Measurements from ENCODE around the gene LRRC10. TPM values are rescaled to one million over a fixed set of nuclear protein-coding genes. Genes with fewer than 3 reads are reported as not detected.

The LRRC10 gene
- total RNA-seq, 1 donor from 2014 or later, result not detected

DNA sequence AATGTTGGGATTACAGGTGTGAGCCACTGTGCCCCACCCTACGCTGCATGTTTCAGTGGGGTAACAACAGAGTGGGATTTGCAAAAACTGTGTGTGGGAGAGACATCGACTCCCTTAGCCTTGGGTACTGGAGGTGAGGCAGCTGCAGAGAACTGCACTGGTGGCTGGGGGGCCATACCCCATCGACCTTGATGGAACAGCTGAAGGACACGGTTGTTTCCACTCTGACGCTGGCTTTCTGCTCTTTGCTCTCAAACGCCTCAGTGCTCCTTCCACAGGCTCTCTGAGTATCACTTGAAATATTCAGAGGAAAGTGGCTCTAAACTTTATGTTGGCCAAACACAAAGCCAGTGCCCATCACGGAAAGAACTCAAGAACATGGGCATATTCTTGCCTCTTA, 30.8 kb upstream of the LRRC10 start:
- H3K4me1 Mint-ChIP-seq (ENCODE audit: low read depth), result peaks cover 2% of the 10 kb centered on the region
- no peak for DNase-seq (ENCODE audit: low spot score)
- no peak overlapping the region for H3K27ac Mint-ChIP-seq
- H3K9me3 Mint-ChIP-seq, result no peaks in the 10 kb centered on the region
- H3K27me3 Mint-ChIP-seq (ENCODE audit: low read depth), result peaks cover 16% of the 10 kb centered on the region
- H3K36me3 Mint-ChIP-seq (ENCODE audit: low read depth), result no peaks in the 10 kb centered on the region
- intact Hi-C loops (cut with micrococcal nuclease), result no loop called here
- no peak overlapping the region for H3K4me3 Mint-ChIP-seq (ENCODE audit: low read depth)

DNA sequence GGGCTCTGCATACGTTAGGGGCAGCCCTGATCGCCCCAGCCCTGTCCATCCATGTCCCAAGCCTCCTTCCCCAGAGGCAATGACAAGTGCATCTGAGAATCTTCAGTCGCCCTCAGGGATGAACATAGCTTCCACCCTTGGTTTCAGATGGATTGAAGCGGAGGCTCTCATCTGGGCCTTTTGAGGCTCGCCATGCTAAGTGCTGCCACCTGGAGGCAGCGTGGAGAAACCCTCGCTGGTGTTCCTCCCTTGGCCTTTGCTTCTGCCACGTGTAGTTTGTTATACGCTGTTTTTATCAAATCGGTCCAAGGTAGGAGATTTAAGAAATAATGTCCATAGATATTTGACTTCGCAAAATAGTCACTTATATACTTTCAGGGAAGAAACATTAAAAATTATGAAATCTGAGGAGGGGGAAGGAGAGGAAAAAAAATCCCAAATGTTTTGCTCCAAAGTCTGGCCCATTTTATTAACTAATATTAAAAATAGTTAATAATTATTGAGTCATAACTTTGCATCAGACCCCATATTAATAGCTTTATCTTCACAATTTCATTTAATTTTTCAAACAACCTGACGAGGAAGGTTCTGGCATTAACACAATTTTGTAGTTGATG, 28.8 kb upstream of the LRRC10 start:
- peaks cover 4% of the 10 kb centered on the region for H3K27me3 Mint-ChIP-seq (ENCODE audit: low read depth)

DNA sequence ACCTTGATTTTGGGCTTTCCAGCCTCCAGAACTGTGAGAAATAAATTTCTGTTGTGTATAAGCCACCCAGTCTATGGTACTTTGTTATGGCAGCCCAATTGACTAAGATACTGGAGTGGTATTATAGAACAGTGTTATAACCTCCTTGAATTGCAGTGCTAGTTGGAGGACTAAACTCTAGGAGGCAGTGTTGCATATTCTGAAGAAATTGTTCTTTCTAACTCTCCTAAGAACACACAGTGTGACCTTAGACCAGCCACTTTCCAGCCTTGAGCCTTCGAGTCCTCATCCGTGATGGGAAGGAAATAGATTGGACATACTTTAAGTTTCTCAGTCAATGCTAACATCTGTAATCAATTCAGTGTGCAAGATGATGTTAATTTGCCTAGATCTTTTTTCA, 22.4 kb upstream of the LRRC10 start:
- Mint-ChIP-seq H3K27me3 (ENCODE audit: low read depth) (peaks cover 1% of the 10 kb centered on the region), H3K9me3 (no peaks in the 10 kb centered on the region), H3K4me1 (ENCODE audit: low read depth) (no peaks in the 10 kb centered on the region), H3K36me3 (ENCODE audit: low read depth) (no peaks in the 10 kb centered on the region), H3K27ac (no peak overlapping the region), H3K4me3 (ENCODE audit: low read depth) (no peak overlapping the region)
- DNase-seq (ENCODE audit: low spot score), result no peak
- intact Hi-C loops (cut with micrococcal nuclease), result no loop called here

More for the DNA sequence above, 28.8 kb upstream of the LRRC10 start:
- Mint-ChIP-seq H3K4me3 (ENCODE audit: low read depth) (no peak overlapping the region), H3K4me1 (ENCODE audit: low read depth) (peaks cover 2% of the 10 kb centered on the region), H3K27ac (no peak overlapping the region), H3K9me3 (no peaks in the 10 kb centered on the region), H3K36me3 (ENCODE audit: low read depth) (no peaks in the 10 kb centered on the region)
- intact Hi-C loops (cut with micrococcal nuclease), result loop anchor here (1.0 to 2.0 kb wide), 2 partner anchors 282 to 349 kb away; no protein-coding TSS in a partner anchor
- DNase-seq (ENCODE audit: low spot score), result peak; percentile 34

DNA sequence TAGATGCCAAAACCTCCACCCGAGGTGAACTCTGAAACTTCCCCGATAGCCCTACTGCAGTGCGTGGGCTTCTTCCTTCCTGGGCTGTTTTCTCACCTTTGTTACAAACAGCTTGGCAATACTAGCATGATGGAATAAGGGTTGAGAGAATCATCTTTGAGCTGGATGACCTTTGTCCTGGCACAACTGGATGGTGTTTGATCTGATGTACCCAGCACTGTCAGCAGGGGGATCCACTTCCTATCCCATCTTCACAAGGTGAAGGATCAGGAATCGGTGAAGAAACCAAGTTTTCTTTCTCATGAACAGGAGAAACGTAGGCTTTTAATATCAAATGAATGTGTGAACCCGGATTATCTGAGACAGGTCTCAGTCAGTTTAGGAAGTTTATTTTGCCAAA, 19.5 kb upstream of the LRRC10 start:
- no peak overlapping the region for H3K4me3 Mint-ChIP-seq (ENCODE audit: low read depth)
- H3K9me3 Mint-ChIP-seq, result no peaks in the 10 kb centered on the region
- peaks cover 1% of the 10 kb centered on the region for H3K27me3 Mint-ChIP-seq (ENCODE audit: low read depth)
- intact Hi-C loops (cut with micrococcal nuclease), result no loop called here
- H3K36me3 Mint-ChIP-seq (ENCODE audit: low read depth), result no peaks in the 10 kb centered on the region
- no peak for DNase-seq (ENCODE audit: low spot score)
- no peak overlapping the region for H3K27ac Mint-ChIP-seq
- H3K4me1 Mint-ChIP-seq (ENCODE audit: low read depth), result no peaks in the 10 kb centered on the region

DNA sequence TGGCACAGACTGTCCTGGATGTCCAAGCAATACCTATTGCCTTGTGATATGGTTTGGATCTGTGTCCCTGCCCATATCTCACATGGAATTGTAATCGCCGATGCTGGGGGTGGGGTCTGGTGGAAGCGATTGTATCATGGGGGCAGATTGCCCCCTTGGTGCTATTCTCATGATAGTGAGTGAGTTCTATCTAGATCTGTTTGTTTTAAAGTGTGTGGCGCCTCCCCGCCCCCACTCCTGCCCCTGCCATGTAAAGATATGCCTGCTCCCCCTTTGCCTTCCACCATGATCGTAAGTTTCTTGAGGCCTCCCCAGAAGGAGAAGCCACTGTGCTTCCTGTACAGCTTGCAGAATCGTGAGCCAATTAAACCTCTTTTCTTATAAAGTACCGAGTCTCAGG, 16.8 kb upstream of the LRRC10 start:
- Mint-ChIP-seq H3K4me1 (ENCODE audit: low read depth) (no peaks in the 10 kb centered on the region), H3K36me3 (ENCODE audit: low read depth) (no peaks in the 10 kb centered on the region), H3K27ac (no peak overlapping the region), H3K4me3 (ENCODE audit: low read depth) (no peak overlapping the region), H3K9me3 (no peaks in the 10 kb centered on the region), H3K27me3 (ENCODE audit: low read depth) (peaks cover 1% of the 10 kb centered on the region)
- intact Hi-C loops (cut with micrococcal nuclease), result no loop called here
- no peak for DNase-seq (ENCODE audit: low spot score)

DNA sequence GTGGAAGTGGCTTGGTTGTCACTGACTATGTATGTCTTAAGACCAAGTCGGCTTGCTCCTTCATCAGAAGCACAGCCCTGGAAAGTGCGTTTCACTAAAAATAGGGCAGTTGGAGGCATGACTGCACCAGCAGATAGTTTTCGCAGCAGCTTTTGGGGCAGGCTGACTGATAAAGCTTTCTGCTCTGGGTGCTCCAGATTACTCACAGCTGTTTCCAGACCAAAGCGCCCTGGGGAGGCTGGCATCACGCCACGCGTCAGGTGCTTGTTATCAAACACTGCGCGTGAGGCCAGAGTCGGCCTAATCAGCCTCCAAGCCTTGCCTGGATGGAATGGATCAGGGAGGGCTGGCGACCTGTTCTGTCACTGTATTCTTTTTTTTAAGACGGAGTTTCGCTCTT, 13.3 kb upstream of the LRRC10 start:
- intact Hi-C loops (cut with micrococcal nuclease), result no loop called here
- H3K4me3 Mint-ChIP-seq (ENCODE audit: low read depth), result no peak overlapping the region
- no peak for DNase-seq (ENCODE audit: low spot score)
- H3K4me1 Mint-ChIP-seq (ENCODE audit: low read depth), result no peaks in the 10 kb centered on the region
- H3K27ac Mint-ChIP-seq, result no peak overlapping the region
- peaks cover 1% of the 10 kb centered on the region for H3K27me3 Mint-ChIP-seq (ENCODE audit: low read depth)
- no peaks in the 10 kb centered on the region for H3K36me3 Mint-ChIP-seq (ENCODE audit: low read depth)
- no peaks in the 10 kb centered on the region for H3K9me3 Mint-ChIP-seq

DNA sequence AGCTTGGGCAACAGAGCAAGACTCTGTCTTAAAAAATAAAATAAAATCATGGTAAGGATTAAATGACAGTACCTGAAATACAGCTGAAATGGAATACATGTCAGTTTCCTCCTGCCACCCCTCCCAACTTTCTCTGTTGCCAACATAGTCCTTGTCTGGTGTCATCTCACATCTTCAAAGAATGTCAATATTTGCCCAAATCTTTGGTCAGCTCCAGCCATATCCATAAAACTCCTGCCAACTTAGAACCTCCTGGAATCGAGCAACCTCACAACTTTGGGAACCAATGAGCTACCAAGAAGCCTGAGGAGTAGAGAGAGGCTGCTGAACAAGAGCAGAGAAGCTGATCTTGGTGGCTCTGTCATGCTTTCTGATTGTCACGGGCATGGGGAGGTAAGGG, 10.8 kb upstream of the LRRC10 start:
- H3K27ac Mint-ChIP-seq, result no peak overlapping the region
- intact Hi-C loops (cut with micrococcal nuclease), result no loop called here
- no peaks in the 10 kb centered on the region for H3K9me3 Mint-ChIP-seq
- no peak for DNase-seq (ENCODE audit: low spot score)
- peaks cover 3% of the 10 kb centered on the region for H3K27me3 Mint-ChIP-seq (ENCODE audit: low read depth)
- no peaks in the 10 kb centered on the region for H3K36me3 Mint-ChIP-seq (ENCODE audit: low read depth)
- no peak overlapping the region for H3K4me3 Mint-ChIP-seq (ENCODE audit: low read depth)
- H3K4me1 Mint-ChIP-seq (ENCODE audit: low read depth), result no peaks in the 10 kb centered on the region

DNA sequence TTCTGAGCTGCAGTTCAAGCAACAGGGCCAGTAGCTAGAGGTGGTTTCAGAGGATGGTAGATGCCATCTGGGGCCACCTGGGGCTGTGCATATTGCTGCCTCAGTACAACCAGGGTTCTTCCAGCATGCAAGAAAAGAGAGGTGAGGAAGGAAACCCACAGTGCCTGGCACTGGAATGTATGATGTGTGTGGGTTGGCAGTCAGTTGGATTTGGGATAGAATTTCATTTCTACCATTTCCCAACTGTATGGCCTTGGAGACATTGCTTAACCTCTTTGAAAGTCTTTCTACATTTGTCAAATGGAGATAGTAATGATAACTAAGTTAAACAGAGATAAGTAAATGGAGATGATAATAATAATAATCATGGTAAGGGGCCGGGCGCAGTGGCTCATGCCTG, 10.2 kb upstream of the LRRC10 start:
- intact Hi-C loops (cut with micrococcal nuclease), result no loop called here
- H3K4me3 Mint-ChIP-seq (ENCODE audit: low read depth), result no peak overlapping the region
- no peak overlapping the region for H3K27ac Mint-ChIP-seq
- no peak for DNase-seq (ENCODE audit: low spot score)
- no peaks in the 10 kb centered on the region for H3K36me3 Mint-ChIP-seq (ENCODE audit: low read depth)
- peaks cover 3% of the 10 kb centered on the region for H3K27me3 Mint-ChIP-seq (ENCODE audit: low read depth)
- no peaks in the 10 kb centered on the region for H3K4me1 Mint-ChIP-seq (ENCODE audit: low read depth)
- H3K9me3 Mint-ChIP-seq, result no peaks in the 10 kb centered on the region

DNA sequence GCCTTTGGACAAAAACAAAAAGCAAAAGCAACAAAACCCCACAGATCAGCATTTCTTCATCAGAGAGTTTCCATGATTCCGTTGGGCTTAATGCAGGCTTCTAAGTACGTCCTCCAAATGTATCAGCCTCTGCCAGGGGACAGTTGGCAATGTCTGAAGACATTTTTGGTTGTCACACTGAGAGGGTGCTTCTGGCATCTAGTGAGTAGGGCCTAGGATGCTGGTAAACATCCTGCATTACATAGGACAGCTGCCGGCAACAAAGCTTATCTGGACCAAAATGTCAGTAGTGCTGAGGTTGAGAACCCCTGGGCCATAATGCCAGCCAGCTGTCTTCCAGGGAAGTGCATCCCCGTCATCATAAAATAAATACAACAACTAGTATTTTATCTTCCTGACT, 9.4 kb upstream of the LRRC10 start:
- H3K4me3 Mint-ChIP-seq (ENCODE audit: low read depth), result no peak overlapping the region
- H3K27me3 Mint-ChIP-seq (ENCODE audit: low read depth), result peaks cover 10% of the 10 kb centered on the region
- no peaks in the 10 kb centered on the region for H3K9me3 Mint-ChIP-seq
- DNase-seq (ENCODE audit: low spot score), result no peak
- no peak overlapping the region for H3K27ac Mint-ChIP-seq
- no peaks in the 10 kb centered on the region for H3K4me1 Mint-ChIP-seq (ENCODE audit: low read depth)
- H3K36me3 Mint-ChIP-seq (ENCODE audit: low read depth), result no peaks in the 10 kb centered on the region
- intact Hi-C loops (cut with micrococcal nuclease), result no loop called here

DNA sequence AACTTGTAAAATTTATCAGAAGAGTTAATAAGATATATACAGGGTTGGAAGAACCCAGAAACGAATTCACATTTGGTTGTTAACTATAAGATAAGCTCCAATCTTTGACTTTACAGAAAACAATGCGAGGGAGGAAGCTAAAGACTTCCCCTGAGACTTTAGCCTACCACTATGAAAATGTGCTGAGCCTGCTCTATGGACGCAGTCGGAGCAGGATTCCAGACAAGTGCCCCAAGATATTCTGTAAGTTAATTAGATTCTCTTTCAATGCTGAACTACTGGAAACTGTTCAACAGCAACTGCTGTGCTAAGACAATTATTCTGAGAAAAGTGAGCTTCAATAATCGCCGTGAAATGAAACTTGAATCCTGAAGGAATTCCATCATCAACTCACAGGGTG, 8.3 kb upstream of the LRRC10 start:
- no peak for DNase-seq (ENCODE audit: low spot score)
- Mint-ChIP-seq H3K27me3 (ENCODE audit: low read depth) (peaks cover 10% of the 10 kb centered on the region), H3K4me1 (ENCODE audit: low read depth) (no peaks in the 10 kb centered on the region), H3K27ac (no peak overlapping the region), H3K36me3 (ENCODE audit: low read depth) (no peaks in the 10 kb centered on the region), H3K4me3 (ENCODE audit: low read depth) (no peak overlapping the region), H3K9me3 (no peaks in the 10 kb centered on the region)
- intact Hi-C loops (cut with micrococcal nuclease), result no loop called here

DNA sequence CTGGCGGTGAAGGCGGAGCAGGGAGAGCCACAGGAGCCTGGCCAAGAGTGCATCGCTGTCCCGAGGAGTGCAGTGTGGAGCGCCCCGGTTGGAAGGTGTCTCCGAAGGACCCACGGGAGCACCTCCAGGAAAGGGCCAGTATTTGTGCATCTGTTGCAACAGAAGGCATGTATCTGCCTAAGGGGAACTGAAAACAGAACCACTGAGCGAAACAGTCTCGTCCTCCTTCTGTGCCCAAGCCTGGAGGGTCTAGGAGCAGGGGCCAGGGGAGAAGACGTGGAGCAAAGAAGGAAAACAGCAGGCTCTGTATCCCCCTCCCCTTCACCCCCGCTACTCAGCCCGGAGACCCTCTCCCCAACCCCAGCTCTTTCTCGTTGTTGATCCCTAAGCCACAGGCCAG, 5.3 kb upstream of the LRRC10 start:
- H3K36me3 Mint-ChIP-seq (ENCODE audit: low read depth), result no peaks in the 10 kb centered on the region
- no peak for DNase-seq (ENCODE audit: low spot score)
- H3K27me3 Mint-ChIP-seq (ENCODE audit: low read depth), result peaks cover 15% of the 10 kb centered on the region
- no peaks in the 10 kb centered on the region for H3K9me3 Mint-ChIP-seq
- H3K27ac Mint-ChIP-seq, result no peak overlapping the region
- no peak overlapping the region for H3K4me3 Mint-ChIP-seq (ENCODE audit: low read depth)
- intact Hi-C loops (cut with micrococcal nuclease), result no loop called here
- H3K4me1 Mint-ChIP-seq (ENCODE audit: low read depth), result no peaks in the 10 kb centered on the region

DNA sequence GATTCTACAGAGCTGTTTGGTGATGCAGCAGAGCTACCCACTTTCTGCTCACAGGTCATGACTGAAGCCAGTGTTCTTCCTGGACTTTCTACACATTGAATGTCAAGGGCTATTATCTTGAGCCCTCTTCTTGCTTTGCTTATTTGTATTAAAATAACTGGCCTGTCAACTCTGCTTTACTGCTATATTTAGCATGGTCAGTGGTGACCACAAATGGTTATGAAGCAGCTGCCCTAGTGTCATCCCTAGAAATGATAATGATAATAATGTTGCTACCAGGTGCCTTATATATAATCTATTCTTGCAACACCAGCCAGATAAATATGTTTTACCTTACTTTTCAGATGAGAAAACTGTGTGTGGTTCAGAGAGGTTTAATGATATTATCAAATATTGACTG, 2.6 kb upstream of the LRRC10 start:
- no peak overlapping the region for H3K27ac Mint-ChIP-seq
- no peak overlapping the region for H3K4me3 Mint-ChIP-seq (ENCODE audit: low read depth)
- intact Hi-C loops (cut with micrococcal nuclease), result no loop called here
- peaks cover 21% of the 10 kb centered on the region for H3K27me3 Mint-ChIP-seq (ENCODE audit: low read depth)
- H3K9me3 Mint-ChIP-seq, result no peaks in the 10 kb centered on the region
- no peaks in the 10 kb centered on the region for H3K36me3 Mint-ChIP-seq (ENCODE audit: low read depth)
- no peak for DNase-seq (ENCODE audit: low spot score)
- H3K4me1 Mint-ChIP-seq (ENCODE audit: low read depth), result no peaks in the 10 kb centered on the region

DNA sequence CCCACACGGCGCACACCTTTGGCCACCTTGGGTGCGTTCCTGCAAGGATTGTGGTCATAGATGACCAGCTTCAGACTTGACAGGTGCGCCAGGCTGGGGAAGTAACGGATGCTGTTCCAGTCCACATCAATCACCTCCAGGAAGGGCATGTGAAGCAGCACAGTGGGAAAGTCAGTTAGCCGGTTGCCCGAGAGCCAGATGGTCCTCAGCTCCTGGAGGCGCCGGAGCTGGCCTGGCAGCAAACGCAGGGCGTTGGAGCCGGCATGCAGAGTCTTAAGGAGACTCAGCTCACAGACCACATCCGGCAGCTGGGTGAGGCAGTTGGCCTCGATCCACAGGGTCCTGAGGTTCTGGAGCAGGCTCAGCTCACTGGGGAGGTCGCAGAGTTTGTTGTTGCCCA, 581 bp downstream of the LRRC10 start:
- H3K9me3 Mint-ChIP-seq, result no peaks in the 10 kb centered on the region
- H3K4me1 Mint-ChIP-seq (ENCODE audit: low read depth), result no peaks in the 10 kb centered on the region
- intact Hi-C loops (cut with micrococcal nuclease), result no loop called here
- H3K27me3 Mint-ChIP-seq (ENCODE audit: low read depth), result peaks cover 17% of the 10 kb centered on the region
- DNase-seq (ENCODE audit: low spot score), result no peak
- no peak overlapping the region for H3K27ac Mint-ChIP-seq
- no peak overlapping the region for H3K4me3 Mint-ChIP-seq (ENCODE audit: low read depth)
- no peaks in the 10 kb centered on the region for H3K36me3 Mint-ChIP-seq (ENCODE audit: low read depth)

DNA sequence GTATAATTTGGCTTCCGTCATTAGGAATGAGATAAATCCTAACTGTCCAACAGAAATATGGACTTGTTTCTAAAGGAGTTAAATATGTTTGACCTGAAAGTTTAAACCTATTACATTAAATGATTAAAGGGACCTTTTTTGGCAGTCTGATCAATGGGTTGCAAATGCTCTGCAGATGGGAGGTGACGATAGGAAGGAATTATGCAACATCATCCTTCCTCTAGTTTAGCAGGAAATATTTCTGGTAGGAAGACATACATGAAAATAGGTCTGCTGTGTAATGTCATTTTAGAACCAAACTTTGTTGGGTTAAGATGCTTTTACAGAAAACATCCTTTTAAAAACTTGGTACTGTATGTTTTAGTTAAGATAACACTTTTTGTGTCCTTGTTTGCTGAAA, 2.6 kb downstream of the LRRC10 start:
- intact Hi-C loops (cut with micrococcal nuclease), result no loop called here
- no peak overlapping the region for H3K27ac Mint-ChIP-seq
- no peak overlapping the region for H3K4me3 Mint-ChIP-seq (ENCODE audit: low read depth)
- no peaks in the 10 kb centered on the region for H3K4me1 Mint-ChIP-seq (ENCODE audit: low read depth)
- H3K27me3 Mint-ChIP-seq (ENCODE audit: low read depth), result peaks cover 15% of the 10 kb centered on the region
- peaks cover 6% of the 10 kb centered on the region for H3K36me3 Mint-ChIP-seq (ENCODE audit: low read depth)
- no peaks in the 10 kb centered on the region for H3K9me3 Mint-ChIP-seq
- DNase-seq (ENCODE audit: low spot score), result no peak

Measured in activated T-helper 2 cell treated with anti-CD3 and anti-CD28 coated beads, Interferon-gamma antibody, Interleukin-2, Interleukin-4, amounts not matched to agents 10 μg/mL and 5 μg/mL and 100 μg/mL, durations not matched to agents 14 hours and 24 hours and 36 hours (primary cell).